Measurements from ENCODE around the gene ZC3H6. TPM values are rescaled to one million over a fixed set of nuclear protein-coding genes. Genes with fewer than 3 reads are reported as not detected.

ZC3H6 gene
- total and polyA plus RNA-seq, 4 donors = 1.1 to 15.5 (median 6.6) TPM

DNA sequence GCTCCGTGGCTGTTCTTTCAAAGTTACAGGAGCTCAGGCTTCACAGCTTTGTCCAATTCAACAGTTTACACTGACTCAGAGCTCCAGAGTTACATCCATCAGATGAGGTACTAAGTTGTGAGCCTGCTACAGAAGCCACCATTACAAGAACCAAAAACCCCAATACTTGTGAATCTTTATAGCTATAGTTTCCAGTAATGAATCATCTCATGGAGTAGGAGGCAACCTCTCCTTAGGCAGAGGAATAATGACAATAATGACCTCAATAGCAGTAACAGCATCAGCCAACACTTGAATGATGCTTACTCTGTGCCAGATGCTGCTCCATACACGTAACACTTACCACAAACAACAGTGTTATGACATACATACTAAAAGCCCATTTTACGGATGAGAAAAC lies 24.1 kb upstream of the ZC3H6 start:
- Histone ChIP-seq H3K36me3 (ENCODE audit: control insufficient read depth in 4 of 4, insufficient read depth in 4 of 4, low read length in 4 of 4) (peaks cover 6 to 13% (median 8%) of the 10 kb centered on the region in 4 donors), H3K4me3 (no peak overlapping the region), H3K4me1 (ENCODE audit: control insufficient read depth in 5 of 5, insufficient read depth in 5 of 5, low read length in 5 of 5) (peaks cover 0 to 8% (median 3%) of the 10 kb centered on the region in 5 donors), H3K27me3 (ENCODE audit: control insufficient read depth in 3 of 3, insufficient read depth in 3 of 3, low read length in 2 of 3) (no peaks in the 10 kb centered on the region), H3K9me3 (ENCODE audit: control insufficient read depth in 4 of 4, insufficient read depth in 3 of 4, low read length in 3 of 4) (no peaks in the 10 kb centered on the region), H3K27ac (ENCODE audit: low read depth in 1 of 2, low read length in 1 of 2) (no peak overlapping the region), H3K9ac (ENCODE audit: insufficient read depth in 1 of 2, low read length in 2 of 2) (no peak overlapping the region)
- TF ChIP-seq, protein P1, sequence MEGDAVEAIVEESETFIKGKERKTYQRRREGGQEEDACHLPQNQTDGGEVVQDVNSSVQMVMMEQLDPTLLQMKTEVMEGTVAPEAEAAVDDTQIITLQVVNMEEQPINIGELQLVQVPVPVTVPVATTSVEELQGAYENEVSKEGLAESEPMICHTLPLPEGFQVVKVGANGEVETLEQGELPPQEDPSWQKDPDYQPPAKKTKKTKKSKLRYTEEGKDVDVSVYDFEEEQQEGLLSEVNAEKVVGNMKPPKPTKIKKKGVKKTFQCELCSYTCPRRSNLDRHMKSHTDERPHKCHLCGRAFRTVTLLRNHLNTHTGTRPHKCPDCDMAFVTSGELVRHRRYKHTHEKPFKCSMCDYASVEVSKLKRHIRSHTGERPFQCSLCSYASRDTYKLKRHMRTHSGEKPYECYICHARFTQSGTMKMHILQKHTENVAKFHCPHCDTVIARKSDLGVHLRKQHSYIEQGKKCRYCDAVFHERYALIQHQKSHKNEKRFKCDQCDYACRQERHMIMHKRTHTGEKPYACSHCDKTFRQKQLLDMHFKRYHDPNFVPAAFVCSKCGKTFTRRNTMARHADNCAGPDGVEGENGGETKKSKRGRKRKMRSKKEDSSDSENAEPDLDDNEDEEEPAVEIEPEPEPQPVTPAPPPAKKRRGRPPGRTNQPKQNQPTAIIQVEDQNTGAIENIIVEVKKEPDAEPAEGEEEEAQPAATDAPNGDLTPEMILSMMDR (IDR thresholded peaks at IDR 0.05; ENCODE audit: control extremely low read depth, extremely low read depth) = no peak
- DNase-seq = no peak
- 89 to 92% methylated on average over 3 of the region's 3 CpGs for WGBS, 2 donors
- no peak for ATAC-seq (ENCODE audit: insufficient read depth, low FRiP score)

DNA sequence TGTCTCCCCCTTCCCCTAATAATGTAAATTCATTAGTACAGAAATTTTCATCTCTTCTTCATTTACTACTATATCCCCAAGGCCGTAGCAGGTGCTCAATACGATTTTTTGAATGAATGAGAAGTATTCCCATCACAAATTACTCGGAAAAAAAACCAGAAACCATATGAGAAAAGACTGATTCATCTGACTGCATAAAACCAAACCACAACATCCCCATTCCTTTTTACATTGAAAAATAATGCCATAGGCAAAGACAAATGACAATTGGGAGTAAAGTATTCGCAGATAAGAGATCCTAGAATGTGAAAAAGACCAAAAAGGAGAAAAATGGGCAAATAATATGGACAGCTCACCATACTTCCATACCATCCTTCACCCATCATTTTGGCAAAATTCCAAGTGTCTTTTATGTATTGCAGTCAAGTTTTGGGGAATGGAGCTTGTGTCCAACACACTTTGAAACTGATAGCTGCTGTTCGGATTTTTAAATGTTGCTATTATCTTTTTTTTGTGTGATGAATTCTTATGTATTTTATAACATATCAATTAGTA lies 22.1 kb upstream of the ZC3H6 start:
- Histone ChIP-seq H3K4me1 (ENCODE audit: control insufficient read depth in 5 of 5, insufficient read depth in 5 of 5, low read length in 5 of 5) (peaks cover 0 to 8% (median 3%) of the 10 kb centered on the region in 5 donors), H3K4me3 (no peak overlapping the region), H3K27ac (ENCODE audit: low read depth in 1 of 2, low read length in 1 of 2) (no peak overlapping the region), H3K27me3 (ENCODE audit: control insufficient read depth in 3 of 3, insufficient read depth in 3 of 3, low read length in 2 of 3) (no peaks in the 10 kb centered on the region), H3K9ac (ENCODE audit: insufficient read depth in 1 of 2, low read length in 2 of 2) (no peak overlapping the region), H3K36me3 (ENCODE audit: control insufficient read depth in 4 of 4, insufficient read depth in 4 of 4, low read length in 4 of 4) (peaks cover 0 to 6% (median 3%) of the 10 kb centered on the region in 4 donors), H3K9me3 (ENCODE audit: control insufficient read depth in 4 of 4, insufficient read depth in 3 of 4, low read length in 3 of 4) (no peaks in the 10 kb centered on the region)
- TF ChIP-seq, protein P1 (IDR thresholded peaks at IDR 0.05; ENCODE audit: control extremely low read depth, extremely low read depth) = no peak
- DNase-seq = peak in 1 of 3 donors; percentile 15
- WGBS, 2 donors = 61 to 82% methylated on average over 5 of the region's 5 CpGs
- ATAC-seq (ENCODE audit: insufficient read depth, low FRiP score) = no peak

DNA sequence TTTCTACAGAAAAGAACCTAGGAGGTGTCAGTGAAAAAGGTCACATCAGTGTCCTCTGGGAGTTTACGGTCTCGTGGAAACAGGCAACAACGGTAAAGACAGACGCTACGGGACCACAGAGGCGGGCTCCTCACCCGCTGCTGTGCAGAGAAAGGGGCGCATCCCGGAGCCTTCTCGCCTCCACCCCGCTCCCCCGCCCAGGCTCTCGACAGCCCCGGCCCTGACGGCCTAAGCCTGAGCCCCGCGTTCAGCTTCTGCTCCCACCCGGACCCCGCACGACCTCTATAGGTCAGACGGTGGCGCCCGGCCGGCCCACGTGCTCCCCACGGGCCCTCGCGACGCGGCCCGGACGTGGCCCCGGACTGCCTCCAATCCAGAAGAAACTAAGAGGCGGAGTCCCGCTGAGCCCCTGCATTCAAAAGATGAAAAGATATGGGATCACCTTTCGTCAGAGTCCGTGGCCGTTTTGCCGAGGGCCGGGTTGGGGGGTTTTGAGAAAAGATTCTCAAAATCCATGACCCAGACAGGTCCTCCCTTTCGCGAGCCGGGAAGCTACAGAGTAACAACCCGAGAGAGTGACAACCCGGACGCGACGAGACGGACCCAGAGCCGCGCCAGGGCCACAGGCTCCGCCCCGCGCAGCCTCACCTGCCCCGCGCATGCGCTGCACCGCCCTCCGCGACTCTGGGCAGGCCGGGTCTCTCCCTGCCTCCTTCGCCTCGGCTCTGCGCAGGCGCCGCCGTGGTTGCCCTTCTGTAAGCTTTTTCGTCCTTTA lies 20.7 kb upstream of the ZC3H6 start, which contains the start of gene ZC3H8:
Gene ZC3H8 (minus strand): TSS at position 577 of the 775 bp plus-strand sequence. CDS start 61 bp downstream, at position 516.
- Histone ChIP-seq H3K9ac (ENCODE audit: insufficient read depth in 1 of 2, low read length in 2 of 2) (peak within 1 kb of the TSS; percentile 50 to 76), H3K9me3 (ENCODE audit: control insufficient read depth in 4 of 4, insufficient read depth in 3 of 4, low read length in 3 of 4) (no peaks in the 10 kb centered on the region), H3K36me3 (ENCODE audit: control insufficient read depth in 4 of 4, insufficient read depth in 4 of 4, low read length in 4 of 4) (no peaks in the 10 kb centered on the region), H3K4me3 (peak within 1 kb of the TSS; percentile 47), H3K4me1 (ENCODE audit: control insufficient read depth in 5 of 5, insufficient read depth in 5 of 5, low read length in 5 of 5) (peaks cover 0 to 8% (median 3%) of the 10 kb centered on the region in 5 donors), H3K27me3 (ENCODE audit: control insufficient read depth in 3 of 3, insufficient read depth in 3 of 3, low read length in 2 of 3) (no peaks in the 10 kb centered on the region), H3K27ac (ENCODE audit: low read depth in 1 of 2, low read length in 1 of 2) (peak within 1 kb of the TSS; percentile 82 to 87)
- WGBS, 2 donors = 0 to 1% methylated on average over 64 to 68 of the region's 68 CpGs
- ATAC-seq (ENCODE audit: insufficient read depth, low FRiP score) = peak; percentile 98
- peak; percentile 93 to 95 (median 94) for DNase-seq
- TF ChIP-seq, protein P1 (IDR thresholded peaks at IDR 0.05; ENCODE audit: control extremely low read depth, extremely low read depth) = no peak

All from lung (tissue), 12 donors.